CD1c-positive myeloid dendritic cell (primary cell): ENCODE measurements around the gene KPNB1.
"Not testable (repeated sequence)": the region's sequence is repeated elsewhere in the genome, so short reads cannot be mapped to it uniquely, and the experiment has no call there.

Experiments used
- DNase-seq: peaks from one replicate; pipeline ENCODE4 v3.0.0-alpha.2; 2016; ENCODE audit errors: extremely low spot score

KPNB1 gene

GRCh38 chr17:47676510-47677165, 26.9 kb downstream of the KPNB1 start:
- no peak for DNase-seq

GRCh38 chr17:47678196-47678595, 28.5 kb downstream of the KPNB1 start:
- no peak for DNase-seq

GRCh38 chr17:47682138-47682537, 32.4 kb downstream of the KPNB1 start:
- DNase-seq = no peak

DNA sequence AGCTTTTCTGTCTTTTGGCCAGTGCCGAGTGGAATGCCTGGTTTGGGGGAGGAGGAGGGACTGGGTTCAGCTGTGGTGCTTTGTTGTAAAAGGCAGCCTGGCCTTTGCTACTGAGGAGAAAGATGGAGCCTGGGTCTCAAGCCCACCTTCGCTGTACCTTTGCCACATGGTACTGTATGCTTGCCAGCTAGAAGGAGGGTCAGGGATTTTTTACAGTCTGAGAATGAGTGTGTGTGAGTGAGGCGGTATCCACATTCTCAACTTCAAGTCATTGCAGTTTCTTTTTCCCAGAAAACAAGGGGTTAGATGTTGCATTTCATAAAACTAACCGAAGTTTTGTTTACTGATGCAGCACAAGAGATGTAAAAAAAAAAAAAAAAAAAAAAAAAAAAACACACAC, 33.0 kb downstream of the KPNB1 start:
- not testable (repeated sequence) for DNase-seq

- no peak for DNase-seq
Measured at GRCh38 chr17:47684025-47684424, 34.3 kb downstream of the KPNB1 start.

GRCh38 chr17:47684535-47685193, 34.9 kb downstream of the KPNB1 start:
- DNase-seq = no peak

DNA sequence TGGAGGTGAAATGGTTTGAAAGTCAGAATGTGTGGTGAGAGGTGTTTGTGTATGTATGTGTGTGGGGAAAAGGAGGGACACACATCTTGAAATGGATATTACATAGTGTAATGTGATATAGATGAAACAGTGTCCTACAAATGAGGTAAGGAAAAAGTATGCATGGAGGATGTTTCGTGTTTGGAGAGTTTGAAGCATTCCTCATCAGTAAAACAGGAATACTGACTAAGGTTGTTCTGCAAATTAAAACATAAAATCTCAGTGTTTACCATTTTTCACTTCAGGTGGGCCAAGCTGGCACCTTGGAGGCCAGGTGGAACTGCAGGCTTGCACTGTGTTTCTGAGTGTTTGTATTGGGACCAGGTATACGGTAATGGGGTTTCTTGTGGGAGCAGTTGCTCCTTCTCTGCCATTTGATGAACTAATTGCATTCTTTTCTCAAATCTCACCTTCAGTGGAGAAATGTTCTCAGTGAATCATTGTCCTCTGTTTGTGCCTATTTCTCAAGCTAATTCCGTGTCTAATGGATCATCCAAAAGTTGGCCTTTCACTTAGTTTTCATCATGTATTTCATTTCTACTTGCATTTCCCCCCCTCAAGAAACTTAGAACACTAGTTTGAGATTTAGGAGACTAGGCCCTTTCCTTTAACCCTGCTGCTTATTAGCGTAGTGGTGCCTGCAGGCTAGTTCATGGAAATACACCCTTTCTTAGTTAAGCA, 36.0 kb downstream of the KPNB1 start:
- DNase-seq = no peak

GRCh38 chr17:47686276-47686635, 36.5 kb downstream of the KPNB1 start:
- DNase-seq = no peak

DNA sequence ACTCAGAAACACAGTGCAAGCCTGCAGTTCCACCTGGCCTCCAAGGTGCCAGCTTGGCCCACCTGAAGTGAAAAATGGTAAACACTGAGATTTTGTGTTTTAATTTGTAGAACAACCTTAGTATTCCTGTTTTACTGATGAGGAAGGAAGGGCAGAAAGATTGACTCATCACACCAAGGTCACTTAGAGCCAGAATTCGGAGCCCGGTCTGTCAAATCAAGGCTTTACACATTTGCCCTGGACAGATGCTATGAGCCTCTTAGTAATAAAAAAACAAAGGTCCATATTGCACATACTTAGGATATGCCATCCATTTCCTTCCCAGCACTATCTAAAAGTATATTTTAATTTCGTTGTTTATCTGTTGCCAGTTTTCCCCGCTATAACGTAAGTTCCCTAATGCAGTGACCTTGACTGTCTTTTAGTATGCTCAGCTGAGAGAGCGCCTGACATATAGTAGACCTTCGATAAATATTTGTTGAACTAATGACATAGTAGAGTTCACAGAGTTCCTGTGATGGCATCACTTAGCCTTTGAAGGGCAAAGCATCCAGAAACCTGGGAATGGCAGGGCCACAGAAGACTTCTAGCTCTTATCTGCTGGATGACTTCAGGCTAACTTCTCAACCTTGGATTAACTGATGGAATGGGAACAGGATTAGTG, 37.1 kb downstream of the KPNB1 start:
- no peak for DNase-seq

DNA sequence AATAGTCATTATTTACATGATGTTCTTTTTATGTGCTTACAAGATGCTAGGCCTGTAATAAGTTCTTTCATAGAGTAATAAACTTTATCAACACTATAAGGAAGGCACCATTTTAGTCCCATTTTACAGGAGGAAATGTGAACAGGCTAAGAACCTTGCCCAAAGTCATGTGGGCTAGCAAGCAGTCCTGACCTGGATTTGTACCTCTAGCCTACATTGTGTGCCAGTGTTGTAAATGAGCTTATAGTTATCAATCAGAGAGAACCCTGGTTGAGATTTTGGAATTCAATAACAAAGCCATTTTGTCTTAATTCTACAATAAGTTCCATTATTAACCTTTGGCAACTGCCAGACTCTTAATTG, 37.6 kb downstream of the KPNB1 start:
- DNase-seq = no peak

DNA sequence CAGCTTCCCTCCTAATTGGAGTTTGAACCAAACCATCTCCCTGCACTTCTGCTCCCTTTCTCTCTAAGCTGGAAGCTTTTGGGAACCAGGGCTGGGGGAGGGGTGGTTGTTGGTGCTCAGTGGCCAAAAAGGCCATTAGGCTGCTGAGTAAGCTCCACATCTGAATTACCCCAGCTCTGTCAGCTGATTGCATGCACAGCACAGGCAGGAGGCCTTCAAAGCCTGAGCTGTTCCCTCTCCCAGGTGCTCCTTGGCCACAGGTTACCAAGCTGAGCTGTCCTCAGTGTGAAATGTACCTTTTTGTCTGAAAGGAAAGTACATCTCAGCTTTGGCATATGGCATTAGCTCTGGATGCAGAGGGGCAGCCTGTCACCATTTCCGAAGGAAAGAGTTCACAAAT, 38.0 kb downstream of the KPNB1 start:
- no peak for DNase-seq

DNA sequence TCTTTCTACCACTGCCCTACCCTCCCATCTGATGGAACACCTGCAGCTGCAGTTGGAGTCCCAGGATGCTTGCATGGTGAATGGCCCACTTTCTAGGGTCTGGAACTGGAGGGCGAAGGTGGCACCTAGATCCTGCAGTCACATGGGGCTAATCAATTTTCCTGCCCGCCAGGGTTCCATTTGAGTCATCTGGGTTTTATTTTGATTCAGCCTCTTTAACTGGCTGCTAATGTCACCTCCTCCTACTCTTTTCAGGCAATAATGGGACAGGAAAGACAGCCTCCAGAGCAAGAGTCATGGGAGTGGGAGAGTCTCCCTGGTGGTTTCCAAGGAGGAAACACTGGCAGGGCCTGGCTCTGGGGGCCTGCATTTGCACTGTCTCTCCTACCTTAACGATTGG, 40.4 kb downstream of the KPNB1 start:
- DNase-seq = peak; percentile 45

- DNase-seq = no peak
Measured at GRCh38 chr17:47692137-47692894, 42.6 kb downstream of the KPNB1 start.

DNA sequence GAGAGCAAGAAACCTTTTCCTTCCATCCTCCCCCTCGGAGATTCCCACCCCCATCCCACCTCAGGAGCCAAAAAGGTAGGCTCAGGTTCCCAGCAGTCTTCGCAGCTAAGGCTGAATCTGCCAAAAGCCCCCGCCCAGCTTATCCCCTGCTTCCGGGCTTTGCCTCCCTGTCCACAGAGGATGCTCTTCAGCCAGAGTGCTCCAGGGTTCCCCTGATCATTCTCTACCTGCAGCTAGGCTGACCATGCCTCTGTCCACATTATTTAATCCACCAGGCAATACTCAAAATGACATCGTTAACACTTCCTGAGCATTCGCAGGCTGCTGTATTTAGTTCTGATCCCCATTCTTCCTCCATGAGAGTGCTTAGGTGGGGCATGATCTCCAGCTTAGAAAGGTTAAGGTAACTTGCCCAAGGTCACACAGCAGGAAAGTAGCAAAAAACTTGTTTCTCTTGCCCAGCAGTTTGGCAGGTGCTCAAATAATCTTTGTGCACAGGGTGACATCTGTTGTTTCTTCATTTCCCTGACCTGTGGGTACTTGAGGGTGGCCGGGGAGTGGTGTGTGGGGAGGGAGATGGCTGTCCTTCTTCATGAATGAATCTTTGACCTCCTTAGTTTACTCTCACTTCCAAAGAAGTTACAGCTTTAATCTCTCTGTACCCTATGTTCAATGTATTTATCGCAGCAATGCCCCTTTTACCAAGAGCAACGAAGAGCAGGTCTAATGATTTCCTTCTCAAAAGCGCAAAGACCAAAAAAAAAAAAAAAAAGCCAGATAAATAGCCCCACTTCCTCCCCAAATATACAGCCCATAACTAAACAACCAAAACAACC, 43.4 kb downstream of the KPNB1 start:
- no peak for DNase-seq

DNA sequence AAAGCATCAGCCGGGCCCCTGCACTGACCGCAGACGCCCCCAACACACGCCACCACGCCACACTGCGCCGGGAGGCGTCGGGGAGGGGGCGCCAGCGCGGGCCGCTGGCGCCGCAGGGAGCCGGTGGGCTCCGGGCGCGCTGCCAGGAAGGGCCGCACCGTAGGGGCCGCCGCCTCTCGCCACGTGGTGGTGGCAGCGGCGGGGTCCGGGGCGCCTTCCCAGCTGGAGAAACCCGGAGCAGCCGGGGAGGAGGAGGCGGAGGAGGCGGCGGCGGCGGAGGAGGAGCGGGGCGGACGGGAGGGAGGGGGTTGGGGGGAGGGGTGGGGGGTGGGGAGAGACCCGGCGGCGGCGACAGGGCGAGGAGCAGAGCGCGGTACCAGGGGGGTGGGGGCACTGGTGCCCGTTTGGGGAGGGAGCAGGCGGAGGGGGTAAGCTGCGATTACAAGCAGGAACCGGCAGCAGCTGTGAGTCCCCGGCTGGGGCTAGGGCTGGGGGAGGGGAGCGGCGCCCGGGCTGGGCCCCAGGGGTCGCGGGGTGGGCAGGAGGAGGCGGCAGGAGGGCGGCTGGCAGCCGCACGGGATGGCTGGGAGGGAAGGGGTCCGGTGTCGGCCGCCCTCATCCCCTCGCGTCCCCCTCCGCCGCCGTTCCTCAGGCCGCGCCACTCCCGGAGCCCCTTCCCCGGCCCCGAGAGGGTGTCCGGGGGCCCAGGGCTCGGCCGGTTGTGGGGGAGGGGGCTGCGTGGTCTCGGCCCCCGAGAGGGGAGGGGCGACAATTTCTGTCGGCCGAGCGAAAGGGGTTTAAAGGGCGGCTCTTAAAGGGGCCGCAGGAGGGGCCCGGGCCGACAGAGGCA, 44.2 kb downstream of the KPNB1 start, which contains the start of gene TBKBP1:
Gene TBKBP1 (plus strand): TSS at position 431 of the 850 bp plus-strand sequence. CDS start 1,952 bp downstream, outside the sequence.
- DNase-seq = peak; percentile 36

- peak; percentile 88 for DNase-seq
Measured at GRCh38 chr17:47694581-47695428, 45.1 kb downstream of the KPNB1 start.

GRCh38 chr17:47695429-47696376, 46.0 kb downstream of the KPNB1 start:
- peak; percentile 92 for DNase-seq
